Naive B cell (primary cell): ENCODE results near the gene TMEM106B. TPM values are rescaled to one million over a fixed set of nuclear protein-coding genes. Genes with fewer than 3 reads are reported as not detected.

Source experiments
- ATAC-seq, 2 donors: fragments of 150-1000 bp; cut with Tn5 transposase; 2 replicates each; pipeline ENCODE4 v1.10.0; 2021; ENCODE audit warnings: low read depth in 2 of 2, mild to moderate bottlenecking in 2 of 2, moderate library complexity in 2 of 2
- DNase-seq: peaks from one replicate; pipeline ENCODE4 v3.0.0; 2022
- H3K27ac Mint-ChIP-seq, 6 donors: one replicate each; pipeline ENCODE4 v1.8.0; 2020 to 2022; ENCODE audit warnings: mild to moderate bottlenecking in 6 of 6, mixed read lengths in 6 of 6, moderate library complexity in 5 of 6, inconsistent platforms in 2 of 6
- H3K27me3 Mint-ChIP-seq, 3 donors: one replicate each; pipeline ENCODE4 v1.8.0; 2021 to 2022; ENCODE audit warnings: mixed read lengths in 3 of 3, mild to moderate bottlenecking in 1 of 3
- H3K36me3 Mint-ChIP-seq, 2 donors: one replicate each; pipeline ENCODE4 v1.8.0; 2020 to 2022; ENCODE audit warnings: mixed read lengths in 2 of 2, inconsistent platforms in 1 of 2, mild to moderate bottlenecking in 1 of 2
- H3K4me1 Mint-ChIP-seq, 3 donors: one replicate each; pipeline ENCODE4 v1.8.0; 2020 to 2022; ENCODE audit warnings: mixed read lengths in 3 of 3, inconsistent platforms in 1 of 3, mild to moderate bottlenecking in 1 of 3, moderate library complexity in 1 of 3
- H3K4me3 Mint-ChIP-seq, 8 donors: one replicate each; pipeline ENCODE4 v1.8.0; 2020 to 2022; ENCODE audit warnings: mild to moderate bottlenecking in 8 of 8, mixed read lengths in 8 of 8, moderate library complexity in 8 of 8, inconsistent platforms in 2 of 8
- H3K9me3 Mint-ChIP-seq, 7 donors: one replicate each; pipeline ENCODE4 v1.8.0; 2020 to 2022; ENCODE audit warnings: mixed read lengths in 7 of 7, mild to moderate bottlenecking in 5 of 7, inconsistent platforms in 2 of 7, moderate library complexity in 1 of 7
- polyA plus RNA-seq, 6 donors: library from polyadenylated mRNA; unstranded; fragments of 300-500 nt; fragmentation: Illumina TruSeq; gene quantifications; one replicate each; pipeline ENCODE4 v1.2.3, GENCODE V29; 2021; ENCODE audit warnings: low read depth in 6 of 6

TMEM106B gene
- polyA plus RNA-seq, 6 donors from 2014 or later: 12.8 to 37.1 (median 28.6) TPM

DNA sequence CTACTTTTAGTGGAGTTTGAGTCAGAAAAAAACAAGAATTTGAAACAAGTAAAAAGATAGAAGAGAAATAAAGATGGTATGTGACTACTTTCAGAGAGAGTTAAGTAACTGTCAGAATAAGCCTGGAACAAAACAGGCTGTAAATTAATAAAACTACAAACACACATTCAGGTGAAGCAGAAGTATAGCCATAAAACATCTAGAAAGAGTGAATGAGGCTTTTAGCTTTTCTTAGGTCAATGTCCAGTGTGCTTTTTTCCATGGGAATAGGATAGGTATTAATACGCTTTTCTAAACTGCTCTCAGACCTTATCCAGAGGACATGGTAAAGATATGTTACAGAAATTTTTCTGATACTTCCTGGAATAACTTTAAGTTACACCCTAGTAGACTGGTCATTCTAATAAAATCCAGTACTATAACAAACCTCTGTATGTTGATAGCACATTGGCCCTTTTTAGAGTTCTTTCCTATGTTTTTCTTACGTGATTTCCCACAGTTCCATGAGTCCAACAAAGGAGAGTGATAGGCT, 23.3 kb downstream of the TMEM106B start:
- H3K27ac Mint-ChIP-seq: no peak overlapping the region
- H3K36me3 Mint-ChIP-seq: peaks cover 8 to 33% of the 10 kb centered on the region in 2 donors
- peaks cover 10 to 14% (median 12%) of the 10 kb centered on the region in 3 donors for H3K4me1 Mint-ChIP-seq
- DNase-seq (no peak), ATAC-seq (no peak)
- H3K27me3 Mint-ChIP-seq: no peaks in the 10 kb centered on the region
- no peak overlapping the region for H3K4me3 Mint-ChIP-seq
- H3K9me3 Mint-ChIP-seq: peaks cover 0 to 7% (median 0%) of the 10 kb centered on the region in 7 donors

- ATAC-seq: no peak
- DNase-seq: no peak
- H3K9me3 Mint-ChIP-seq: peaks cover 0 to 7% (median 2%) of the 10 kb centered on the region in 7 donors
- H3K27ac Mint-ChIP-seq: no peak overlapping the region
- peaks cover 19 to 27% (median 23%) of the 10 kb centered on the region in 3 donors for H3K4me1 Mint-ChIP-seq
- H3K4me3 Mint-ChIP-seq: no peak overlapping the region
- no peaks in the 10 kb centered on the region for H3K27me3 Mint-ChIP-seq
- H3K36me3 Mint-ChIP-seq: peaks cover 8 to 26% of the 10 kb centered on the region in 2 donors
These were observed 24.9 kb downstream of the TMEM106B start for GRCh38 chr7:12235970-12236369.

- H3K9me3 Mint-ChIP-seq: peaks cover 0 to 8% (median 3%) of the 10 kb centered on the region in 7 donors
- H3K27ac Mint-ChIP-seq: no peak overlapping the region
- H3K36me3 Mint-ChIP-seq: peaks cover 8 to 20% of the 10 kb centered on the region in 2 donors
- H3K27me3 Mint-ChIP-seq: no peaks in the 10 kb centered on the region
- ATAC-seq: no peak
- H3K4me3 Mint-ChIP-seq: no peak overlapping the region
- peaks cover 19 to 30% (median 23%) of the 10 kb centered on the region in 3 donors for H3K4me1 Mint-ChIP-seq
- DNase-seq: no peak
These were observed 25.9 kb downstream of the TMEM106B start for GRCh38 chr7:12237007-12237406.

DNA sequence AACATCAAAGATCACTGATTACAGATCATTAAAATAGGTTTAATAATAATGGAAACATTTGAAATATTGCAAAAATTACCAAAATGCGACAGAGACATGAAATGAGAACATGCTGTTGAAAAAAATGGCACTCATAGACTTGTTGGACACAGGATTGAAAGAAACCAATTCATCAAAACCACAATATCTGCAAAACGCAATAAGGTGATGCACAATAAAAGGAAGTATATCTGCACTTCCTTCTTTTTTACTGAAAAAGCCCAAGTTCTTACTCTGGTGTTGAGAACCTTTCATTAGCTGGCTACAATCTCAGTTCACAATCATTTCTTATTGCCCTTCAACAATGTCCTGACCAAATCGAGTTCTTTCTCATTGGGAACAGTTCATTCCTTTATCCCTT, 28.7 kb downstream of the TMEM106B start:
- Mint-ChIP-seq H3K9me3 (peaks cover 0 to 8% (median 3%) of the 10 kb centered on the region in 7 donors), H3K36me3 (peaks cover 8 to 16% of the 10 kb centered on the region in 2 donors), H3K27me3 (no peaks in the 10 kb centered on the region), H3K27ac (peak overlapping the region in 3 of 6 donors; percentile 4 to 80 (median 18)), H3K4me1 (peaks cover 14 to 19% (median 15%) of the 10 kb centered on the region in 3 donors), H3K4me3 (peak overlapping the region in 6 of 8 donors; percentile 5 to 75 (median 52))
- DNase-seq (peak; percentile 44), ATAC-seq (peak; percentile 99)

- peaks cover 0 to 4% (median 2%) of the 10 kb centered on the region in 7 donors for H3K9me3 Mint-ChIP-seq
- ATAC-seq (no peak), DNase-seq (no peak)
- H3K36me3 Mint-ChIP-seq: peaks cover 0 to 7% of the 10 kb centered on the region in 2 donors
- no peak overlapping the region for H3K27ac Mint-ChIP-seq
- peaks cover 0 to 4% (median 0%) of the 10 kb centered on the region in 3 donors for H3K27me3 Mint-ChIP-seq
- H3K4me3 Mint-ChIP-seq: no peak overlapping the region
- H3K4me1 Mint-ChIP-seq: peaks cover 12 to 18% (median 13%) of the 10 kb centered on the region in 3 donors
These were observed 33.0 kb downstream of the TMEM106B start for GRCh38 chr7:12244129-12244528.

- no peak for DNase-seq
- no peak overlapping the region for H3K27ac Mint-ChIP-seq
- peaks cover 6 to 13% (median 8%) of the 10 kb centered on the region in 3 donors for H3K4me1 Mint-ChIP-seq
- H3K9me3 Mint-ChIP-seq: peaks cover 0 to 4% (median under 1%) of the 10 kb centered on the region in 7 donors
- peaks cover 3 to 6% (median 4%) of the 10 kb centered on the region in 3 donors for H3K27me3 Mint-ChIP-seq
- peaks cover 0 to 7% of the 10 kb centered on the region in 2 donors for H3K36me3 Mint-ChIP-seq
- no peak for ATAC-seq
- H3K4me3 Mint-ChIP-seq: no peak overlapping the region
These were observed 33.6 kb downstream of the TMEM106B start for GRCh38 chr7:12244694-12245093.

DNA sequence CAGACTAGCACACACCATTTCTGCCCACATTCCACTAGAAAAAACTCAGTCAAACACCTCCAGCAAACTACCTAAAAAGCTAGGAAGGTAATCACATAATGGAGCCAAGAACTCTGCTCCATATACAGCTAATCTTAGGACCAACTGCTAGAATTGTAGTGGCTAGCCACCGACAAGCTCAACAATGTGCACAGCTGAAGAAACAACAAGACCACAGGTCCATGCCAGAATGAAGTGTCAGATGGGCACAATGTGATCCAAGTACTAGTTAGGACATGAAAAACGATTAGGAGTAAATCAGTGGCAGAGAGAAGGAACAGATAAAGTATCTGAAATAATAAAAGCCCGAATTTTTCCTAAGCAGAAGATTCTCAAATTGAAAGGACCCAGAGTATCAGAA, 38.6 kb downstream of the TMEM106B start:
- H3K4me3 Mint-ChIP-seq: no peak overlapping the region
- ATAC-seq: no peak
- no peak overlapping the region for H3K27ac Mint-ChIP-seq
- no peak for DNase-seq
- H3K4me1 Mint-ChIP-seq: no peaks in the 10 kb centered on the region
- peaks cover 7 to 12% of the 10 kb centered on the region in 2 donors for H3K36me3 Mint-ChIP-seq
- H3K9me3 Mint-ChIP-seq: peaks cover 2 to 21% (median 7%) of the 10 kb centered on the region in 7 donors
- peaks cover 12 to 19% (median 19%) of the 10 kb centered on the region in 3 donors for H3K27me3 Mint-ChIP-seq

DNA sequence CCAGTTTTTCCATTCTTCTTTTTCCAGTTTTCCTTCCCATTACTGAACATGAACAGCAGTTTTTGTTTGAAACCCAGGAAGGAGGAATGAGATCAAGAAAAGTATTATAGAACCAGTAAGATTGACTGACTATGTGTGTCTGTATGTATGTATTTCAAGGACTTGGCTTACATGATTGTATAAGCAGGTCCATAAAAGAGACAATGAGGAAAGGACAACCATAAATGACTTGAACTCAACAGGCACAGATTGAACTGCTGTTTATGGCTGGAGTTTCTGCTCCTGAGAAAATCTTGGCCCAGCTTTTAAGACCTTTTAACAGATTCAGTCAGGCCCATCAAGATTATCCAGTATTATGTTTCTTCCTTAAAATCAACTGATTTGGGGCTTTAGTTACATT, 39.1 kb downstream of the TMEM106B start:
- Mint-ChIP-seq H3K27ac (no peak overlapping the region), H3K27me3 (peaks cover 12 to 19% (median 19%) of the 10 kb centered on the region in 3 donors), H3K9me3 (peaks cover 2 to 21% (median 7%) of the 10 kb centered on the region in 7 donors), H3K36me3 (peaks cover 7 to 12% of the 10 kb centered on the region in 2 donors), H3K4me1 (no peaks in the 10 kb centered on the region), H3K4me3 (no peak overlapping the region)
- no peak for ATAC-seq
- DNase-seq: no peak

GRCh38 chr7:12256090-12256489, 45.0 kb downstream of the TMEM106B start:
- DNase-seq (no peak), ATAC-seq (no peak)
- Mint-ChIP-seq H3K9me3 (peaks cover 2 to 21% (median 7%) of the 10 kb centered on the region in 7 donors), H3K27me3 (peaks cover 0 to 11% (median 9%) of the 10 kb centered on the region in 3 donors), H3K27ac (no peak overlapping the region), H3K4me3 (no peak overlapping the region), H3K4me1 (no peaks in the 10 kb centered on the region), H3K36me3 (peaks cover 0 to 12% of the 10 kb centered on the region in 2 donors)

DNA sequence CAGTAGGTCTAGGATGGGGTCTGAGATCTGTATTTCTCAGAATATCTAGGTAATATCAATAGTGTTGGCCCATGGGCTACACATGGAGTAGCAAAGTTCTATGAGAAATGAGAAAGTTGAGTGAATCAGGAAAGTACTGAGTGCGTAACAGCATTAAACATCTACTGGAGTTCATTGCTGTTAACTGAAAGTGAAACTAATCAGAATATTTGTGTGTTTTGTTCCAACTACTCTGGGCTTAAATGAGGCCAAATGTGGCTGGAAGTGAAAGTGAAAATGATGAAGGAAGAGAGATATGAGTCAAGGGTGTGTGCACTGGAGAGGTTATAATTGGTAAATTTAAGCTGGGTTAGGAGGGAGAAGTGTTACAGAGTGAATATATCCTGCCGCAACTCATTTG, 46.5 kb downstream of the TMEM106B start:
- H3K9me3 Mint-ChIP-seq: peaks cover 0 to 8% (median 4%) of the 10 kb centered on the region in 7 donors
- no peak overlapping the region for H3K4me3 Mint-ChIP-seq
- H3K27me3 Mint-ChIP-seq: no peaks in the 10 kb centered on the region
- H3K36me3 Mint-ChIP-seq: no peaks in the 10 kb centered on the region
- peak; percentile 59 for DNase-seq
- peak; percentile 98 to 99 for ATAC-seq
- H3K4me1 Mint-ChIP-seq: no peaks in the 10 kb centered on the region
- no peak overlapping the region for H3K27ac Mint-ChIP-seq

DNA sequence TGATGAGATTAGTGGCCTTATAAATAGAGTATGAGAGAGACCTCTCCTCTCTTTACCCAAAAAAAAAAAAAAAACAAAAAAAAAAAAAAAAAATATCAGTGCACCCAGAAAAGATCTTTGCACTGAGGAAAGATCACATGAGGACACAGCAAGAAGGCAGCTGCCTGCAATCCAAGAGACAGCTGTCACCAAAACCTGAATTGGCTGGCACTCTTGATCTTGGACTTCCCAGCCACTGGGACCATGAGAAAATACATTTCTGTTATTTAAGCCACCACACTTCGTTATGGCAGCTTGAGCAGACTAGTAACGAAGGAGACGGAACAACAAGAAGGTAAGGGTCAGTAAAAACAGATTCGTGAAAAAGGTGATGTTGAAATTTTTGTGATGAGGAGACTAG, 47.0 kb downstream of the TMEM106B start:
- DNase-seq (no peak), ATAC-seq (no peak)
- Mint-ChIP-seq H3K9me3 (peaks cover 0 to 6% (median 1%) of the 10 kb centered on the region in 7 donors), H3K4me3 (no peak overlapping the region), H3K36me3 (no peaks in the 10 kb centered on the region), H3K4me1 (no peaks in the 10 kb centered on the region), H3K27ac (no peak overlapping the region), H3K27me3 (no peaks in the 10 kb centered on the region)

- DNase-seq (no peak), ATAC-seq (no peak)
- H3K4me1 Mint-ChIP-seq: no peaks in the 10 kb centered on the region
- no peak overlapping the region for H3K27ac Mint-ChIP-seq
- H3K9me3 Mint-ChIP-seq: no peaks in the 10 kb centered on the region
- H3K4me3 Mint-ChIP-seq: no peak overlapping the region
- peaks cover 0 to 4% of the 10 kb centered on the region in 2 donors for H3K36me3 Mint-ChIP-seq
- H3K27me3 Mint-ChIP-seq: peaks cover 0 to 14% (median 0%) of the 10 kb centered on the region in 3 donors
These were observed 56.4 kb downstream of the TMEM106B start for GRCh38 chr7:12267542-12267941.

DNA sequence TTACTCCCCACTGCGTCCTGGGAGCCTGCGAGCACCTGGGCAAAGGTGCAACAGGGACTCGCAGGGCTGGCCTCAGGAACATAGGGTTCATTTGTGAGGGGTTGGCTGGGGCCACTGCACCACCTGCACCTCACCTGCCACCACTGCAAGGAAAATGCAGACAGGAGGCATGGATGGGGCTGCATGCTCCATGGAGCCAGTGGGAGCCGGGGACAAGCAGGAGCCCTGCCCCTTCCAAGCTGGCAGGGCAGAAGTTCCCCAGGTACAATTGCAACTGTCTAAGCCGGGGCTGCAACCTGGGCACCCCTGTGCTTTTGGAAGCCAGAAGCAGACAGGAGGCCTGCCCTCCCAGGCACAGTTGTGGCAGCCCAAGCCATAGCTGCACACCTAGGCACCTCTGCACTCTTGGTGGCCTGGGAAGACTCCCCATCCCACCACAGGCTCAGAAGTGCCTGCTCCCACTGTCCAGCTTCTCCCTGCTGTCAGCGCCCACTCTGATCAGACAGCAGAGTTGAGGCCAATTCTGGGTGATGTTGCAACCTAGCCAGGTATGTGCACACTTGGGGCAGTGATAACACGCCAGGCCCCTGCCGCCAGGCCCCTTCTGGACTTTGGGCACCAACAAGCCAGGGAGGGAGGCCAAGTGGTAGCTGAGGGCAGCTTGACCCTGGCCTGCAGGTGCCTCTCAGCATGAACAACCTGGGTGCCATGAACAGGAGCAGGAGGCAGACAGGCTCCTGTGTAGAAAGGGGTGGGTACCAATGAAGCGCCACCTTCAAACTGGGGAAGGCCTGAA, 58.2 kb downstream of the TMEM106B start:
- peaks cover 0 to 4% of the 10 kb centered on the region in 2 donors for H3K36me3 Mint-ChIP-seq
- H3K27ac Mint-ChIP-seq: no peak overlapping the region
- ATAC-seq: no peak
- peaks cover 0 to 1% (median 0%) of the 10 kb centered on the region in 3 donors for H3K4me1 Mint-ChIP-seq
- no peaks in the 10 kb centered on the region for H3K9me3 Mint-ChIP-seq
- no peak for DNase-seq
- H3K27me3 Mint-ChIP-seq: peaks cover 0 to 16% (median 0%) of the 10 kb centered on the region in 3 donors
- H3K4me3 Mint-ChIP-seq: no peak overlapping the region

DNA sequence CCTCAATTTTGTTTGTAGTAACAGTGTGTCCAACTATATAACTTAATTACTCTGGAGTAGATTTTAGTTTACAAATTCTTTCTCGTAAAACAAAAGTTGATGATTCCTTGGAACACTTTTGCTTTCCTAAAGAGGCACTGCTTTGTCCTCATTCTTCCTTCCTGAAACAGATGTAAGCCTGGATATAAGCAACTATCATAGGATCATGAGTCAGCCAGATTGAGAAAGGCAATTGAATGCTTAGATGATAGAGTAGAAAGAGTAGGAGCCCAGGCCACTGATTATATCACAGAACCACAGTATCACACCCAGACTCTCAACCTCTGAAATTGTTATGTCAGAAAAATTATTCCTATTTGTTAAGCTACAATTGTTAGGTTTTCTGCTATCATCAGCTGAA, 69.9 kb downstream of the TMEM106B start:
- no peaks in the 10 kb centered on the region for H3K4me1 Mint-ChIP-seq
- H3K36me3 Mint-ChIP-seq: peaks cover 6 to 14% of the 10 kb centered on the region in 2 donors
- H3K27ac Mint-ChIP-seq: no peak overlapping the region
- peaks cover 20 to 32% (median 22%) of the 10 kb centered on the region in 3 donors for H3K27me3 Mint-ChIP-seq
- no peak overlapping the region for H3K4me3 Mint-ChIP-seq
- peaks cover 0 to 21% (median 13%) of the 10 kb centered on the region in 7 donors for H3K9me3 Mint-ChIP-seq
- no peak for ATAC-seq
- DNase-seq: no peak
